ENCODE data around the gene BEST2.

GRCh38 chr19:12784394-12784870 is 32.8 kb downstream of the BEST2 start:
- TF ChIP-seq, protein P1, sequence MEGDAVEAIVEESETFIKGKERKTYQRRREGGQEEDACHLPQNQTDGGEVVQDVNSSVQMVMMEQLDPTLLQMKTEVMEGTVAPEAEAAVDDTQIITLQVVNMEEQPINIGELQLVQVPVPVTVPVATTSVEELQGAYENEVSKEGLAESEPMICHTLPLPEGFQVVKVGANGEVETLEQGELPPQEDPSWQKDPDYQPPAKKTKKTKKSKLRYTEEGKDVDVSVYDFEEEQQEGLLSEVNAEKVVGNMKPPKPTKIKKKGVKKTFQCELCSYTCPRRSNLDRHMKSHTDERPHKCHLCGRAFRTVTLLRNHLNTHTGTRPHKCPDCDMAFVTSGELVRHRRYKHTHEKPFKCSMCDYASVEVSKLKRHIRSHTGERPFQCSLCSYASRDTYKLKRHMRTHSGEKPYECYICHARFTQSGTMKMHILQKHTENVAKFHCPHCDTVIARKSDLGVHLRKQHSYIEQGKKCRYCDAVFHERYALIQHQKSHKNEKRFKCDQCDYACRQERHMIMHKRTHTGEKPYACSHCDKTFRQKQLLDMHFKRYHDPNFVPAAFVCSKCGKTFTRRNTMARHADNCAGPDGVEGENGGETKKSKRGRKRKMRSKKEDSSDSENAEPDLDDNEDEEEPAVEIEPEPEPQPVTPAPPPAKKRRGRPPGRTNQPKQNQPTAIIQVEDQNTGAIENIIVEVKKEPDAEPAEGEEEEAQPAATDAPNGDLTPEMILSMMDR (IDR thresholded peaks at IDR 0.05; ENCODE audit: low read depth, low read length) = no peak
- TF ChIP-seq EZH2phosphoT487 (IDR thresholded peaks at IDR 0.05; ENCODE audit: low read depth) = no peak

Data from OCI-LY3 (cell line).